Uterus (tissue), 4 donors: Measurements from ENCODE around the gene GRIK3. TPM values are rescaled to one million over a fixed set of nuclear protein-coding genes. Genes with fewer than 3 reads are reported as not detected.

ENCODE experiments used
- DNase-seq, 2 donors: peaks; one replicate each; pipeline ENCODE4 v3.0.0-alpha.2; 2019 to 2020
- H3K27ac ChIP-seq, 2 donors: fragments of 200-600 bp; sonication (generic); 1 replicate in 1 of 2; 2 replicates in 1 of 2; pipeline ENCODE4 v1.5.1; 2016 to 2018
- H3K27me3 ChIP-seq, 2 donors: fragments of 200-600 bp; sonication (generic); one replicate each; pipeline ENCODE4 v1.5.1; 2018 to 2019; ENCODE audit warnings: control low read depth in 1 of 2
- H3K36me3 ChIP-seq, 2 donors: fragments of 200-600 bp; sonication (generic); one replicate each; pipeline ENCODE4 v1.5.1; 2019; ENCODE audit warnings: control low read depth in 1 of 2
- H3K4me1 ChIP-seq, 2 donors: fragments of 200-600 bp; sonication (generic); one replicate each; pipeline ENCODE4 v1.5.1; 2018 to 2019; ENCODE audit warnings: control low read depth in 1 of 2
- H3K4me3 ChIP-seq, 2 donors: fragments of 200-600 bp; sonication (generic); 1 replicate in 1 of 2; 2 replicates in 1 of 2; pipeline ENCODE4 v1.5.1; 2018 to 2019; ENCODE audit warnings: mild to moderate bottlenecking in 1 of 2
- H3K9me3 ChIP-seq, 2 donors: fragments of 200-600 bp; sonication (generic); one replicate each; pipeline ENCODE4 v1.5.1; 2019; ENCODE audit warnings: control low read depth in 1 of 2
- CTCF ChIP-seq, 4 experiments: fragments of 200-600 bp in 2 of 4; fragments of 450-650 bp in 2 of 4; sonication (generic) in 2 of 4; IDR thresholded peaks; one replicate each; pipeline ENCODE4 v1.5.1; 2016 to 2019; ENCODE audit warnings: antibody characterized with exemption in 4 of 4, mild to moderate bottlenecking in 2 of 4, moderate library complexity in 1 of 4
- POLR2A ChIP-seq, 2 donors: fragments of 450-650 bp; IDR thresholded peaks; one replicate each; pipeline ENCODE4 v1.6.1; 2016; ENCODE audit warnings: antibody characterized with exemption in 2 of 2, mild to moderate bottlenecking in 1 of 2, moderate library complexity in 1 of 2
- intact Hi-C: fragments of 100-400 bp; cut with DNase I; formaldehyde crosslinking; loops from one replicate; pipeline ENCODE4 v1.15.1; 2023; ENCODE audit warnings: low total_unique reads
- total RNA-seq, 4 donors: library from RNA; depleted of rRNA in 3 of 4; stranded (reverse); fragments of >200 nt in 3 of 4; gene quantifications; one replicate each; pipeline versions ENCODE4 v1.1.0 to v1.2.4, GENCODE V29; 2014 to 2023
- donor health status: DM: yes; HTN: yes; CAD: no.

GRIK3 gene
- total RNA-seq, 4 donors from 2014 or later, result 0.52 to 1.6 TPM; not detected in 2

GRCh38 chr1:36824390-36824861 lies 209.9 kb downstream of the GRIK3 start:
- no peaks in the 10 kb centered on the region for H3K36me3 ChIP-seq
- intact Hi-C loops, result no loop called here

GRCh38 chr1:36822648-36823047 lies 211.7 kb downstream of the GRIK3 start:
- H3K27me3 ChIP-seq, result no peaks in the 10 kb centered on the region
- no peaks in the 10 kb centered on the region for H3K4me1 ChIP-seq
- TF ChIP-seq CTCF (IDR thresholded peaks at IDR 0.05) (no peak), POLR2A (IDR thresholded peaks at IDR 0.05) (no peak)
- no peaks in the 10 kb centered on the region for H3K9me3 ChIP-seq
- H3K4me3 ChIP-seq, result no peak overlapping the region
- no peak overlapping the region for H3K27ac ChIP-seq
- no peak for DNase-seq
- H3K36me3 ChIP-seq, result no peaks in the 10 kb centered on the region
- intact Hi-C loops, result no loop called here

More at GRCh38 chr1:36824390-36824861, 209.9 kb downstream of the GRIK3 start:
- Histone ChIP-seq H3K27me3 (no peaks in the 10 kb centered on the region), H3K4me1 (no peaks in the 10 kb centered on the region), H3K27ac (no peak overlapping the region), H3K9me3 (no peaks in the 10 kb centered on the region), H3K4me3 (no peak overlapping the region)
- DNase-seq, result no peak
- TF ChIP-seq POLR2A (IDR thresholded peaks at IDR 0.05) (no peak), CTCF (IDR thresholded peaks at IDR 0.05) (no peak)

GRCh38 chr1:36821386-36821785 lies 212.9 kb downstream of the GRIK3 start:
- no peaks in the 10 kb centered on the region for H3K4me1 ChIP-seq
- no peak overlapping the region for H3K27ac ChIP-seq
- no peak for DNase-seq
- no peaks in the 10 kb centered on the region for H3K36me3 ChIP-seq
- H3K4me3 ChIP-seq, result no peak overlapping the region
- H3K9me3 ChIP-seq, result no peaks in the 10 kb centered on the region
- TF ChIP-seq POLR2A (IDR thresholded peaks at IDR 0.05), result no peak
- no peak for TF ChIP-seq CTCF (IDR thresholded peaks at IDR 0.05)
- intact Hi-C loops, result no loop called here
- H3K27me3 ChIP-seq, result no peaks in the 10 kb centered on the region

GRCh38 chr1:36818771-36819170 lies 215.5 kb downstream of the GRIK3 start:
- no peaks in the 10 kb centered on the region for H3K27me3 ChIP-seq
- intact Hi-C loops, result no loop called here
- no peak overlapping the region for H3K4me3 ChIP-seq
- DNase-seq, result no peak
- no peak for TF ChIP-seq POLR2A (IDR thresholded peaks at IDR 0.05)
- H3K9me3 ChIP-seq, result no peaks in the 10 kb centered on the region
- H3K4me1 ChIP-seq, result no peaks in the 10 kb centered on the region
- no peaks in the 10 kb centered on the region for H3K36me3 ChIP-seq
- no peak overlapping the region for H3K27ac ChIP-seq

- no peaks in the 10 kb centered on the region for H3K4me1 ChIP-seq
- no peak for DNase-seq
- no peaks in the 10 kb centered on the region for H3K36me3 ChIP-seq
- no peaks in the 10 kb centered on the region for H3K27me3 ChIP-seq
- H3K9me3 ChIP-seq, result no peaks in the 10 kb centered on the region
- TF ChIP-seq CTCF (IDR thresholded peaks at IDR 0.05) (no peak), POLR2A (IDR thresholded peaks at IDR 0.05) (no peak)
- intact Hi-C loops, result no loop called here
- no peak overlapping the region for H3K4me3 ChIP-seq
- no peak overlapping the region for H3K27ac ChIP-seq
Measured at GRCh38 chr1:36816348-36816747, 218.0 kb downstream of the GRIK3 start.

GRCh38 chr1:36814774-36815173 lies 219.5 kb downstream of the GRIK3 start:
- no peaks in the 10 kb centered on the region for H3K36me3 ChIP-seq
- TF ChIP-seq CTCF (IDR thresholded peaks at IDR 0.05), result no peak
- TF ChIP-seq POLR2A (IDR thresholded peaks at IDR 0.05), result no peak
- intact Hi-C loops, result no loop called here

More at GRCh38 chr1:36814774-36815173, 219.5 kb downstream of the GRIK3 start:
- DNase-seq, result no peak
- H3K4me1 ChIP-seq, result no peaks in the 10 kb centered on the region
- H3K27me3 ChIP-seq, result no peaks in the 10 kb centered on the region
- no peaks in the 10 kb centered on the region for H3K9me3 ChIP-seq
- H3K27ac ChIP-seq, result no peak overlapping the region
- H3K4me3 ChIP-seq, result no peak overlapping the region
